HepG2 (cell line): ENCODE data around the gene ATP6V0A1. TPM values are rescaled to one million over a fixed set of nuclear protein-coding genes. Genes with fewer than 3 reads are reported as not detected.

ENCODE experiments used
- ATF2 ChIP-seq: sonication (generic); formaldehyde crosslinking; IDR thresholded peaks from 2 replicates; pipeline ENCODE4 v1.4.0; 2020; ENCODE audit warnings: missing genetic modification reagents
- CBFB ChIP-seq: sonication (generic); formaldehyde crosslinking; IDR thresholded peaks from 2 replicates; pipeline ENCODE4 v1.4.0; 2020; ENCODE audit warnings: missing genetic modification reagents
- DNMT1 ChIP-seq: sonication (generic); formaldehyde crosslinking; IDR thresholded peaks from 2 replicates; pipeline ENCODE4 v1.5.1; 2020; ENCODE audit warnings: mild to moderate bottlenecking, missing genetic modification reagents
- FOXJ3 ChIP-seq: sonication (generic); formaldehyde crosslinking; IDR thresholded peaks from 2 replicates; pipeline ENCODE4 v1.4.0; 2020; ENCODE audit warnings: missing genetic modification reagents, mild to moderate bottlenecking, borderline replicate concordance
- FOXK2 ChIP-seq: fragments of 450-650 bp; IDR thresholded peaks from 2 replicates; pipeline ENCODE4 v1.6.1; 2016
- HCFC1 ChIP-seq: fragments of 150-350 bp; IDR thresholded peaks from 2 replicates; pipeline ENCODE4 v1.6.1; 2014; ENCODE audit warnings: low read depth, low read length
- KLF13 ChIP-seq: sonication (generic); formaldehyde crosslinking; IDR thresholded peaks from 2 replicates; pipeline ENCODE4 v1.4.0; 2020; ENCODE audit warnings: mild to moderate bottlenecking, missing genetic modification reagents
- KMT2A ChIP-seq: sonication (generic); formaldehyde crosslinking; IDR thresholded peaks from 2 replicates; pipeline ENCODE4 v1.4.0; 2020; ENCODE audit warnings: missing genetic modification reagents
- MAF1 ChIP-seq: sonication (generic); formaldehyde crosslinking; IDR thresholded peaks from 2 replicates; pipeline ENCODE4 v1.5.0; 2020; ENCODE audit warnings: missing genetic modification reagents, borderline replicate concordance
- ONECUT2 ChIP-seq: sonication (generic); formaldehyde crosslinking; IDR thresholded peaks from 2 replicates; pipeline ENCODE4 v1.4.0; 2020; ENCODE audit warnings: missing genetic modification reagents
- PHF20 ChIP-seq: sonication (generic); formaldehyde crosslinking; IDR thresholded peaks from 2 replicates; pipeline ENCODE4 v1.5.0; 2020; ENCODE audit warnings: mild to moderate bottlenecking, missing genetic modification reagents
- SETDB1 ChIP-seq: sonication (generic); formaldehyde crosslinking; IDR thresholded peaks from 2 replicates; pipeline ENCODE4 v1.5.1; 2020; ENCODE audit warnings: missing genetic modification reagents, mild to moderate bottlenecking, borderline replicate concordance
- SMAD3 ChIP-seq: sonication (generic); formaldehyde crosslinking; IDR thresholded peaks from 2 replicates; pipeline ENCODE4 v1.4.0; 2020; ENCODE audit warnings: missing genetic modification reagents
- SOX13 ChIP-seq, 3 experiments: fragments of 450-650 bp in 1 of 3; sonication (generic) in 1 of 3; formaldehyde crosslinking in 1 of 3; IDR thresholded peaks in 2 of 3; conservative IDR thresholded peaks in 1 of 3; 2 replicates each; pipeline versions ENCODE4 v1.5.0 to v1.6.1; 2016 to 2020; ENCODE audit warnings: antibody characterized with exemption in 1 of 3, mild to moderate bottlenecking in 1 of 3, missing compliant biosample characterization in 1 of 3, missing genetic modification reagents in 1 of 3, moderate library complexity in 1 of 3
- STAG1 ChIP-seq: sonication (generic); formaldehyde crosslinking; IDR thresholded peaks from 2 replicates; pipeline ENCODE4 v1.4.0; 2020; ENCODE audit warnings: missing genetic modification reagents
- TEAD3 ChIP-seq: optimal IDR thresholded peaks from 2 replicates; pipeline ENCODE3; 2016; ENCODE audit warnings: borderline replicate concordance
- THAP7 ChIP-seq: sonication (generic); formaldehyde crosslinking; IDR thresholded peaks from 2 replicates; pipeline ENCODE4 v1.8.1; 2023; ENCODE audit warnings: mild to moderate bottlenecking, missing genetic modification reagents
- XBP1 ChIP-seq: sonication (generic); formaldehyde crosslinking; IDR thresholded peaks from 2 replicates; pipeline ENCODE4 v1.5.0; 2020; ENCODE audit warnings: missing genetic modification reagents
- ZBTB4 ChIP-seq: sonication (generic); formaldehyde crosslinking; IDR thresholded peaks from 2 replicates; pipeline ENCODE4 v1.4.0; 2020; ENCODE audit warnings: missing genetic modification reagents, mild to moderate bottlenecking, borderline replicate concordance
- ZHX1 ChIP-seq: sonication (generic); formaldehyde crosslinking; IDR thresholded peaks from 2 replicates; pipeline ENCODE4 v1.8.1; 2022; ENCODE audit warnings: low read depth, mild to moderate bottlenecking, missing genetic modification reagents
- ZNF451 ChIP-seq: sonication (generic); formaldehyde crosslinking; IDR thresholded peaks from 2 replicates; pipeline ENCODE4 v1.5.0; 2020; ENCODE audit warnings: mild to moderate bottlenecking, missing genetic modification reagents
- ZNF570 ChIP-seq: sonication (generic); formaldehyde crosslinking; IDR thresholded peaks from 2 replicates; pipeline ENCODE4 v1.4.0; 2020; ENCODE audit warnings: mild to moderate bottlenecking, missing genetic modification reagents, borderline replicate concordance
- ZNF891 ChIP-seq: sonication (generic); formaldehyde crosslinking; IDR thresholded peaks from 2 replicates; pipeline ENCODE4 v1.5.0; 2020; ENCODE audit warnings: mild to moderate bottlenecking, missing genetic modification reagents
- polyA plus RNA-seq, 8 experiments: library from polyadenylated mRNA; depleted of rRNA in 3 of 8; stranded (reverse) in 7 of 8; unstranded in 1 of 8; fragments of >200 nt; fragmentation: Illumina TruSeq in 4 of 8; extraction: Trizol in 4 of 8; gene quantifications; 2 replicates each; pipeline versions ENCODE4 v1.2.1 to v1.2.3, GENCODE V29; 2011 to 2016; ENCODE audit warnings: low read depth in 4 of 8, missing spikeins in 1 of 8, mixed read lengths in 1 of 8; ENCODE audit not compliant: insufficient read depth in 1 of 8
- total RNA-seq, 5 experiments: library from RNA; depleted of rRNA; stranded (reverse); fragments of >200 nt; fragmentation: Illumina TruSeq; extraction: Trizol; gene quantifications; 2 replicates each; pipeline ENCODE4 v1.2.3, GENCODE V29; 2016; ENCODE audit warnings: low read depth in 1 of 5

ATP6V0A1 gene
- total and polyA plus RNA-seq, 2 of the 13 experiments (the other 11 are each of a cell fraction or from before 2014, with no cell fraction given), result 27.9 to 54.1 TPM

- TF ChIP-seq MAF1 (CRISPR knock-in tag) (no peak), SOX13 (IDR thresholded peaks at IDR 0.05) (no peak), SOX13 (CRISPR knock-in tag; conservative IDR thresholded peaks at IDR 0.05 in 1 of 2, IDR thresholded peaks at IDR 0.05 in 1 of 2) (no peak), CBFB (CRISPR knock-in tag) (no peak), FOXJ3 (CRISPR knock-in tag) (no peak), THAP7 (CRISPR knock-in tag) (no peak), HCFC1 (no peak), TEAD3 (CRISPR knock-in tag) (peak; percentile 69), ZHX1 (CRISPR knock-in tag) (0 out of 2 replicates have a peak, but pooled peaks have one; percentile 10), STAG1 (CRISPR knock-in tag) (no peak), ZNF451 (CRISPR knock-in tag) (0 out of 2 replicates have a peak, but pooled peaks have one; percentile 22), ATF2 (CRISPR knock-in tag) (no peak), FOXK2 (no peak), PHF20 (CRISPR knock-in tag) (no peak), SMAD3 (CRISPR knock-in tag) (no peak), ZNF570 (CRISPR knock-in tag) (no peak), XBP1 (CRISPR knock-in tag) (no peak), DNMT1 (no peak), KMT2A (no peak), ONECUT2 (CRISPR knock-in tag) (no peak), SETDB1 (0 out of 2 replicates have a peak, but pooled peaks have one; percentile 35), KLF13 (0 out of 2 replicates have a peak, but pooled peaks have one; percentile 58), ZNF891 (CRISPR knock-in tag) (peak; percentile 59; the same call in 1 of the 2 replicates), ZBTB4 (CRISPR knock-in tag) (no peak)
Measured at GRCh38 chr17:42522798-42523278, 64.2 kb downstream of the ATP6V0A1 start (continued).
